Immature natural killer cell (primary cell): ENCODE measurements around the gene SCLY. TPM values are rescaled to one million over a fixed set of nuclear protein-coding genes. Genes with fewer than 3 reads are reported as not detected.
A peak's percentile ranks its signal among the peaks of the same experiment; 100 is the strongest.

Experiments
- DNase-seq, 3 donors: peaks; one replicate each; pipeline ENCODE4 v3.0.0; 2022; ENCODE audit warnings: mixed read lengths in 1 of 3
- H3K27ac Mint-ChIP-seq, 6 donors: one replicate each; pipeline ENCODE4 v1.8.0; 2020; ENCODE audit warnings: mixed read lengths in 6 of 6, mild to moderate bottlenecking in 5 of 6, inconsistent platforms in 4 of 6, moderate library complexity in 3 of 6
- H3K27me3 Mint-ChIP-seq, 3 donors: one replicate each; pipeline ENCODE4 v1.8.0; 2020 to 2021; ENCODE audit warnings: low read depth in 3 of 3, mild to moderate bottlenecking in 3 of 3, mixed read lengths in 3 of 3, moderate library complexity in 3 of 3, inconsistent platforms in 1 of 3
- H3K36me3 Mint-ChIP-seq, 3 donors: one replicate each; pipeline ENCODE4 v1.8.0; 2020; ENCODE audit warnings: mixed read lengths in 3 of 3, inconsistent platforms in 2 of 3, mild to moderate bottlenecking in 2 of 3
- H3K4me1 Mint-ChIP-seq, 2 donors: one replicate each; pipeline ENCODE4 v1.8.0; 2020; ENCODE audit warnings: inconsistent platforms in 2 of 2, mild to moderate bottlenecking in 2 of 2, mixed read lengths in 2 of 2, moderate library complexity in 1 of 2
- H3K4me3 Mint-ChIP-seq, 5 donors: one replicate each; pipeline ENCODE4 v1.8.0; 2020; ENCODE audit warnings: mild to moderate bottlenecking in 5 of 5, mixed read lengths in 5 of 5, inconsistent platforms in 3 of 5, moderate library complexity in 3 of 5
- H3K9me3 Mint-ChIP-seq, 6 donors: one replicate each; pipeline ENCODE4 v1.8.0; 2020; ENCODE audit warnings: mild to moderate bottlenecking in 6 of 6, mixed read lengths in 6 of 6, inconsistent platforms in 4 of 6, moderate library complexity in 3 of 6
- polyA plus RNA-seq, 3 donors: library from polyadenylated mRNA; unstranded; fragments of 300-500 nt; fragmentation: Illumina TruSeq; gene quantifications; one replicate each; pipeline ENCODE4 v1.2.3, GENCODE V29; 2021

The SCLY gene, protein sequence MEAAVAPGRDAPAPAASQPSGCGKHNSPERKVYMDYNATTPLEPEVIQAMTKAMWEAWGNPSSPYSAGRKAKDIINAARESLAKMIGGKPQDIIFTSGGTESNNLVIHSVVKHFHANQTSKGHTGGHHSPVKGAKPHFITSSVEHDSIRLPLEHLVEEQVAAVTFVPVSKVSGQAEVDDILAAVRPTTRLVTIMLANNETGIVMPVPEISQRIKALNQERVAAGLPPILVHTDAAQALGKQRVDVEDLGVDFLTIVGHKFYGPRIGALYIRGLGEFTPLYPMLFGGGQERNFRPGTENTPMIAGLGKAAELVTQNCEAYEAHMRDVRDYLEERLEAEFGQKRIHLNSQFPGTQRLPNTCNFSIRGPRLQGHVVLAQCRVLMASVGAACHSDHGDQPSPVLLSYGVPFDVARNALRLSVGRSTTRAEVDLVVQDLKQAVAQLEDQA
- polyA plus RNA-seq: 10 to 100 TPM; 12.1 to 15.8 (median 12.8) TPM

DNA sequence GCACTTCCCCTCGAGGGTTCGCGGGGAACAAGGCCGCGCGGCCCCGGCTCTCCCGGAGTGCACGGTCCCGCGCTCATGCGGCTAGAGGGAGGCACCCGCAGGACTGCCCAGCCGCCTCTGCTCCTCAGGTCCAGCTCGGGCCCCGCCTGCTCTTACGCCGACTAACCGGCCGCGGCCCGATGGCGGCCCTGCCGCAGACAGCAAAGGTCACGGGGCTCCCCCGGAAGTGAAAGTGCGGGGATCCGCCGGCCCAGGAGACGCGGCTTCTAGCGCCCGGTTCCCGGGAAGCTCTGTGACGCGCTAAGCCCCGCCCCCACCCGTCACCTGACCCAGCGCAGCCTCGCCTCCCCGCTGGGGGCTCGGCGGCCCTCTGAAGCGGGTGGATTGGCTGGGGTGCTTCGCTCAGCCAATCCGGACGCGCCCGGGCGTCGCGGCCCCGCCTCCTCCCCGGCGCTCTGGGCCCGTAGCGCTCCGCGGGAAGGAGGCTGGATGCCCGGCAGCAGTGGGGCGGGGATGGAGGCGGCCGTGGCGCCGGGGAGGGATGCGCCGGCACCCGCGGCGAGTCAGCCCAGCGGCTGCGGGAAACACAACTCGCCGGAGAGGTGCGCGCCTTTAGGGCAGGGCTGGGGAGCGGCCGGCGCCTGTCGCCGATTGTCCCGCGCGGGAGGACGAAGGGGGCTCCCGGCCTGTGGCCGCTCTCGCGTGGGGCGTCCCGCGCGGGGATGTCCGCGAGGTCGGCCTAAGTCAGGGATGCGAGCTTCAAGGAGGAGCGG is at the start of gene SCLY:
SCLY (plus strand) TSS at position 460 of the 773 bp plus-strand sequence; CDS start at position 514, 54 bp downstream.
- peak; percentile 94 to 97 (median 95) for DNase-seq
- peaks cover 2 to 14% (median 7%) of the 10 kb centered on the region in 3 donors for H3K27me3 Mint-ChIP-seq
- peak within 1 kb of the TSS; percentile 87 to 97 (median 91) for H3K4me3 Mint-ChIP-seq
- peaks cover 6 to 9% (median 8%) of the 10 kb centered on the region in 3 donors for H3K36me3 Mint-ChIP-seq
- peak within 1 kb of the TSS; percentile 84 to 93 (median 90) for H3K27ac Mint-ChIP-seq
- H3K4me1 Mint-ChIP-seq: peaks cover 29 to 48% of the 10 kb centered on the region in 2 donors
- no peaks in the 10 kb centered on the region for H3K9me3 Mint-ChIP-seq

DNA sequence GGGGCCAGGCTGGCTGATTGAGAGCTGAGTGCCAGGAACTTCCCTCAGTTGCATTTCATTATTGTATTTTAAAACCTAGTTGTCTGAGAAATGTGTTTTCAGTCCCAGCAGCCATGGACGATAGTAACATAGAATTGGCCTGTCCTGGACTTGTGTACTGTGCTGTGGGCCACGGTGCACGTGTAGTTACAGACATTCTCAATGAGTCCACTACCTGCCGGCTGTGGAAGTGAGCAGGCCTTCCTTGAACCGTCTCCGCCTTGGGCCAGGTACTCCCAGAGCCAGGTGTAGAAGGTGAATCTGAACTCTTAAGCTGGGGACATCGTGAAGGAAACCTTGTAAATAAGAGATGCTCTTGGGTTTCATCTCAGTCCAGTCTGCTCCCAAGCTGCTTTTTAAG is 47.0 kb upstream of the SCLY start:
- no peak for DNase-seq
- peaks cover 66 to 89% of the 10 kb centered on the region in 2 donors for H3K4me1 Mint-ChIP-seq
- no peaks in the 10 kb centered on the region for H3K9me3 Mint-ChIP-seq
- H3K27ac Mint-ChIP-seq: peak overlapping the region in 3 of 6 donors; percentile 25 to 77 (median 40)
- H3K27me3 Mint-ChIP-seq: peaks cover 0 to 2% (median 2%) of the 10 kb centered on the region in 3 donors
- H3K4me3 Mint-ChIP-seq: no peak overlapping the region
- peaks cover 13 to 28% (median 15%) of the 10 kb centered on the region in 3 donors for H3K36me3 Mint-ChIP-seq

DNA sequence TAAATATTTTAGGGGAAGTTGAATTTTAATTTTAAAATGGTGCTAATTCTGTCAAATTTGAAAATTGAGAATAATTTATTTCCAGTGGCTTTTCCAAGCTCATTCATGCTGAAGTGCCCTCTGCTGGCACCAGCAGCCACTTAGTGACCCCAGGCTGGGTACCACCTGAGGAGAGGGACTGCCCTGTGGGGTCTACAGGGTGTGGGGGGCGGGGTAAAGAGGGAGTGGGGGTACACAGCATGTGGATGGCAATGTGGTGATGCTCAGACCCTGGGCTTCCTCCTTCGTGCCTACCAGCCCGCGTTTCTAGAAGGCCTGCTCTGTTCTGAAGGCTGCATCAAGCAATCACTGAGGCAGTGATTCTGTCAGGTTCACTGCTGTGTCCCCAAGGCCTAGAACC is 45.1 kb upstream of the SCLY start:
- DNase-seq: no peak
- Mint-ChIP-seq H3K27ac (peak overlapping the region; percentile 28 to 77 (median 70)), H3K36me3 (peaks cover 12 to 34% (median 17%) of the 10 kb centered on the region in 3 donors), H3K9me3 (no peaks in the 10 kb centered on the region), H3K27me3 (peaks cover 0 to 2% (median 2%) of the 10 kb centered on the region in 3 donors), H3K4me3 (no peak overlapping the region), H3K4me1 (peaks cover 56 to 78% of the 10 kb centered on the region in 2 donors)

DNA sequence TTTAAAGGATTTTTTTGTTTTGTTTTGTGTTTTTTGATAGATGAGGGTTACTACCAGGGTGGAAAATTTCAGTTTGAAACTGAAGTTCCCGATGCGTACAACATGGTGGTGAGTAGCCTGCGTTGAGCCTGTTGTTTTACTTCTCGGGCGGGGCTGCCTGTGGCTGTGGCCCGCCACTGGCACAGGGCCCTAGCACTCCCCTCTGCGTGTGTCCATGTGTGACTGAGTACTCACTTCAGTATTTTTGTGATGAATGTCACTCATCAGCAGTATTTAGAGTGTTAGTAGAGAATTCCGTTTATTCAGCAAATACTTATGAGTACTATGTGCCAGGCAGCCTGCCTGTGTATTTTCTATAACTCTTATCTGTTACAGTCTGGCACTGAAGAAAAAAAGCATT is 44.3 kb upstream of the SCLY start:
- Mint-ChIP-seq H3K27ac (peak overlapping the region in 5 of 6 donors; percentile 14 to 77 (median 37)), H3K4me3 (peak overlapping the region in 1 of 5 donors; percentile 52), H3K36me3 (peaks cover 11 to 32% (median 17%) of the 10 kb centered on the region in 3 donors), H3K4me1 (peaks cover 47 to 70% of the 10 kb centered on the region in 2 donors), H3K27me3 (peaks cover 0 to 2% (median 2%) of the 10 kb centered on the region in 3 donors), H3K9me3 (no peaks in the 10 kb centered on the region)
- DNase-seq: no peak

DNA sequence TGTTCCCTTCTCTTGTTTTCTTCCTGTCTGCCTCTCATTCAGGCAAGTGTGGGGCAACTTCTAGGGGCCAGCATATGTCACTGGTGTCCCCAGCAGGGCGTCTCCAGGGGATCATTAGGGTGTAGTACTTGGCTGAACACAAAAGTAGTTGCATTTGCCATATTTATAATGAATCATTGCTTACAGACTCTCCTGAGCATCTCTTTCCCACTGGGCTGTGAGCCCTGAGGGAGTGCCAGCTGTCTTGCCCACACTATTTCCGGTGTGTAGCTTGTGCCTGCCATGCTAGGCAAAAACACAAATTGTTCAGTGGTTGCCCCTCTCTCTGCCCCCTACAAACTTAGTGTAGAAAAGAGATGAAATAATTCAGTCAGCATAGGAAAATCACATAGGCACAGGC is 40.8 kb upstream of the SCLY start:
- Mint-ChIP-seq H3K27me3 (peaks cover 0 to 5% (median 2%) of the 10 kb centered on the region in 3 donors), H3K36me3 (peaks cover 4 to 28% (median 11%) of the 10 kb centered on the region in 3 donors), H3K27ac (peak overlapping the region; percentile 7 to 79 (median 45)), H3K4me3 (no peak overlapping the region), H3K4me1 (peaks cover 57 to 69% of the 10 kb centered on the region in 2 donors), H3K9me3 (no peaks in the 10 kb centered on the region)
- DNase-seq: no peak

DNA sequence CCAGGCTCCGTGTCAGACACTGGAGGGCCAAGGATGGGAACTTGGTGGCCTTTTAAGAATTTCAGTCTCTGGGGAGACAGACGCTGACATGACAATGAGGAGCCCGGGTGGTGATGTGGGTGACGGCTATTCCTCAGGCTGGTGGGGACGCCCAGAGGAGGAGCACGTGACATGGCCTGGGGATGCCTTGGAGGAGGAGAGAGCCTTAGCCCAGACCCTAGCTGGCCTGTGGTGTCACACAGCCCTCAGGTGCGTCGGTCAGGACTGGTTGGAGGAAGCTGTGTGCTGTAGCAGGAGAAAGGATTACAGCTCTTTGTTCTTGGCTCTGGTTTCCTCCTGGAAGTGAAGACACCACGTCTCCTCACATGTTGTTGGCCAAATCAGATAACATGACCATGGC is 40.0 kb upstream of the SCLY start:
- Mint-ChIP-seq H3K27ac (peak overlapping the region in 3 of 6 donors; percentile 20 to 81 (median 41)), H3K4me1 (peaks cover 59 to 69% of the 10 kb centered on the region in 2 donors), H3K27me3 (peaks cover 0 to 5% (median 2%) of the 10 kb centered on the region in 3 donors), H3K9me3 (no peaks in the 10 kb centered on the region), H3K4me3 (no peak overlapping the region), H3K36me3 (peaks cover 4 to 33% (median 11%) of the 10 kb centered on the region in 3 donors)
- DNase-seq: no peak

DNA sequence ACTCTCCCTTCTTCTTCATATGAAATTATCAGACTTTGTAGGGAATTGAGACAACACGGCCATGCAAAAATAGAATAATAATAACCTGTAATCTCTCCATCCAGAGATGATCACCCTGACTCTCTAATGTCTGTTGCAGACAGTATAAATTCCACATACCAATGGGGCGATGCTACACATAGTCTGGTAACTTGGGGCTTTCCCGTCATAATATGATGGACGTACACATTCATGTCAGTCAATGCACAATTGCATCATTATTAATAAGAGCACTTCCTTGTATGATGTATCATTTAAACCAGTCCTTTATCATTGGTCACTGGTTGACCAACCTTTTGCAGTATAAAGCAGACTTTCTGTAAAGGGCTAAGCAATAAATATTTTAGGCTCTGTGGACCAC is 39.5 kb upstream of the SCLY start:
- no peak for DNase-seq
- peaks cover 0 to 5% (median 2%) of the 10 kb centered on the region in 3 donors for H3K27me3 Mint-ChIP-seq
- no peaks in the 10 kb centered on the region for H3K9me3 Mint-ChIP-seq
- H3K4me3 Mint-ChIP-seq: no peak overlapping the region
- H3K27ac Mint-ChIP-seq: peak overlapping the region in 2 of 6 donors; percentile 20 to 41
- H3K4me1 Mint-ChIP-seq: peaks cover 57 to 66% of the 10 kb centered on the region in 2 donors
- H3K36me3 Mint-ChIP-seq: peaks cover 4 to 34% (median 11%) of the 10 kb centered on the region in 3 donors

DNA sequence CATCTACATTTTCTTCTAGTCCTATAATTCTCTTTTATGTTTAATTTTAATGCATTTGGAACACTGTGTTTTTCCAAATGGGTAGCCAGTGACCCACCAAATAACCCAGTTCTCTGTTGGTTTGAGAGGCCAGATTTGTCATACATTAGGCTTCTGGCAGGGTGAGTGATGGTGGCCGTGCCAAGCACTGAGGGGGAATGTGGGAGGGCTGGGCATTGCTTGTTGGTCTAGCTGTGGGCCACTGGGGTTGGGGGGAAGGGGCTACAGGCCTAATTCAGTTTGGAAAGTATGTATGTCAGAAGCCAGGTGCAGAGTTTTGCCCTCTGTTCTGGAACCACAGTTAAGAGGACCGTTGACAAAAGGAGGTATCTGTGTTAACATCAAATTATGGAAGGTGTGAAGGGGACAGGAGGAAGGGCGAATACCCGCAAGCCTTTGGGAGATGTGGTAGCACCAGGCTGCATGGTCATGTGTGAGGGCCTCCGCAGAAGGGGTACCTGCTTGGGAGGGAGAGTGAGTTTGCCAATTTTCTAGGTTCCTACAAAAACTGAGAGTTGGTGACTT is 38.1 kb upstream of the SCLY start:
- DNase-seq: no peak
- no peaks in the 10 kb centered on the region for H3K9me3 Mint-ChIP-seq
- peak overlapping the region in 1 of 5 donors; percentile 50 for H3K4me3 Mint-ChIP-seq
- H3K27me3 Mint-ChIP-seq: peaks cover 1 to 5% (median 2%) of the 10 kb centered on the region in 3 donors
- peaks cover 57 to 66% of the 10 kb centered on the region in 2 donors for H3K4me1 Mint-ChIP-seq
- peaks cover 3 to 35% (median 8%) of the 10 kb centered on the region in 3 donors for H3K36me3 Mint-ChIP-seq
- H3K27ac Mint-ChIP-seq: peak overlapping the region in 5 of 6 donors; percentile 24 to 86 (median 83)

DNA sequence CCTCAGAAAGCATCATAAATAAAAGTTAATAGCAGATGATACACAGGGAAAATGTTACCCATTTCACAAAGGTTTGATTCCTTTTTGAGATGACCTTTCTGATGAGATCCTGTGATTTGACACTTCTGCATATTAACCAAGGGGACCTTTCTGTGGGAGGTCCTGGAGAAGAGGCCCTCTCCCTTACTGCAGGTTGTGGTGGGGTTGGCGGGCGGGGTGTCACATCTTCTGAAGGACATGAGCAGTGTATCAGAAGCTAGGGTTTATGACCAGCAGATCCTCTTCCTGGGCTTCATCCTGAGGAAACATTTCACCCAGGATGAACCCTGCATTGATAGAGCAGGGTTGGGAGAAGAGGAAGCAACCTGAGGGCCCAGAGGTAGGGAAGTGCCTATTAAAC is 37.2 kb upstream of the SCLY start:
- H3K27ac Mint-ChIP-seq: peak overlapping the region; percentile 72 to 86 (median 80)
- no peak for DNase-seq
- peak overlapping the region in 3 of 5 donors; percentile 20 to 29 (median 29) for H3K4me3 Mint-ChIP-seq
- peaks cover 3 to 34% (median 8%) of the 10 kb centered on the region in 3 donors for H3K36me3 Mint-ChIP-seq
- no peaks in the 10 kb centered on the region for H3K9me3 Mint-ChIP-seq
- H3K27me3 Mint-ChIP-seq: peaks cover 1 to 5% (median 2%) of the 10 kb centered on the region in 3 donors
- peaks cover 55 to 72% of the 10 kb centered on the region in 2 donors for H3K4me1 Mint-ChIP-seq

DNA sequence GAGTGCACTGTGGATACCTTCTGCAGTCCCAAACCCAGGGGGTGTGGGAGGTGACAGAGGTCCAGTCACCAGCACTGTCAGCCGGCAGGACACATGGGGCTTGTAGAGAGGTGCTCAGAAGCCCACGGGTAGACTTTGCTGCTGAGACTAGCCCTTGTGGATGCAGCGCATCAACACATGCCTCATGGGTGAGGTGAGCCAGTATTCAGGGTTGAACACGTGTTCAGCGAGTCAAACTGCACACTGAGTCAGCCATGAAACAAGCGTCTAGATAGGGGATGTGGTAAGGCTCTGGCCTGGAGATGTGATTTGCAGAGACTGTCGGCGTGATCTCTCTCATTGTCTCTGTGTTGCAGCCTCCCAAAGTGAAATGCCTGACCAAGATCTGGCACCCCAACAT is 35.8 kb upstream of the SCLY start:
- peaks cover 0 to 37% (median 8%) of the 10 kb centered on the region in 3 donors for H3K36me3 Mint-ChIP-seq
- H3K4me3 Mint-ChIP-seq: peak overlapping the region in 4 of 5 donors; percentile 3 to 61 (median 21)
- peaks cover 50 to 75% of the 10 kb centered on the region in 2 donors for H3K4me1 Mint-ChIP-seq
- peak; percentile 45 to 60 (median 50) for DNase-seq
- peak overlapping the region; percentile 61 to 89 (median 84) for H3K27ac Mint-ChIP-seq
- no peaks in the 10 kb centered on the region for H3K9me3 Mint-ChIP-seq
- H3K27me3 Mint-ChIP-seq: peaks cover 0 to 5% (median 1%) of the 10 kb centered on the region in 3 donors

DNA sequence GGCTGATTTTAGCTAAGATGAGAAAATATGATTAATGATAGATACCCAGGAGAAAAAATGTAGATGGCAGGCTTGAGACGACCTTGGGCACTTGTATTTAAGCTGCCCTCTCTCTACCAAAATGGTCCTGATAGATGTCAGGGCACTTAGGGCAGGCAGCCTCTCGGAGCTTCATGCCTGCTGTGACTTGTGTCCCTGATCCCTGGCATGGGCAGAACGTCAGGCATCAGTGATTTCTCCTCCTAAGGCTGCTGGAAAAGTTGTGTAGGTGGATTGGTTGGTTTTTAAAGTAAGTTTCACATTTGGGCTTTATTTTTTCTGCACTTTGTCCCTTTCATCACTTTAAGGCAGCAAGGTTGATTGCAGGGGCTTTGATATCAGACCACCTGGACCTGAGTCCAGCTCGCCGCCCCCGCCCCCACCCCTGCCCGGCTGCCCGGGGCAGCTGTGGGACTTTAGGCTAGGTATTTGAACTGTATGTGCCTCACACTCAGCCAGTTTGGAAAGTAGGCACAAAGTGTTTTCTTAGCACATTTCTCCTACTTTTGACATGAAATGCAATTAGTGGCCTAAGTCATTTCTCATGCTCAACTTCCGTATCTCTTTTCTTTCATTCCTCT is 35.0 kb upstream of the SCLY start:
- Mint-ChIP-seq H3K27ac (peak overlapping the region; percentile 66 to 89 (median 84)), H3K4me1 (peaks cover 56 to 79% of the 10 kb centered on the region in 2 donors), H3K36me3 (peaks cover 7 to 39% (median 16%) of the 10 kb centered on the region in 3 donors)

DNA sequence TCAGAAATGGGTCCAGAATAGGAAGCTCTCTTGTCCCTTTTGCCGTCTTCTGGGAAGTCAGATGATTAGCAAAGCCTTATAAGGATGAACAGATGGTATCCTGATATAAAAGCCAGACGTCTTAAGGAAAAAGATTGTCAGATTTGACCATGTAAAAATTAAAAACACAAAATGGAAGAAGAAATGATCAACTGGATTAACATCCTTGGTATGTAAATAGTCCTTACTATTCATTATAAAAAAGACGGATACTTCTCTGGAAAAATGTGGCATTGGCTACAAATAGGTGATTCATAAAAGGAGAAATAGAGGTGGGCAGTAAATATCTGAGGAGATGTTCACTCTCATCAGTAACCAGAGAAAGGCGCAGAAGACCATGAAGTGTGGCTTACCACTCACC is 33.7 kb upstream of the SCLY start:
- no peak for DNase-seq
- H3K4me3 Mint-ChIP-seq: no peak overlapping the region
- H3K4me1 Mint-ChIP-seq: peaks cover 66 to 88% of the 10 kb centered on the region in 2 donors
- H3K36me3 Mint-ChIP-seq: peaks cover 10 to 45% (median 16%) of the 10 kb centered on the region in 3 donors
- peaks cover 0 to 8% (median 1%) of the 10 kb centered on the region in 3 donors for H3K27me3 Mint-ChIP-seq
- no peaks in the 10 kb centered on the region for H3K9me3 Mint-ChIP-seq
- H3K27ac Mint-ChIP-seq: peak overlapping the region; percentile 41 to 85 (median 74)

More for the DNA sequence above, 35.0 kb upstream of the SCLY start:
- Mint-ChIP-seq H3K27me3 (peaks cover 0 to 5% (median 1%) of the 10 kb centered on the region in 3 donors), H3K4me3 (peak overlapping the region in 2 of 5 donors; percentile 10 to 19), H3K9me3 (no peaks in the 10 kb centered on the region)
- no peak for DNase-seq
